K562 (cell line): Measurements from ENCODE around the gene GUCY2C. TPM values are rescaled to one million over a fixed set of nuclear protein-coding genes. Genes with fewer than 3 reads are reported as not detected.

ENCODE experiments used
- ATAC-seq: fragments of 200-7000 bp; cut with Tn5 transposase; 3 replicates; pipeline ENCODE4 v1.9.1; 2020; ENCODE audit warnings: moderate library complexity
- BruUV-seq: library from RNA; stranded (reverse); fragments of 400-500 nt; replicated peaks from 2 replicates; lab custom pipeline; 2021; lab: Mats Ljungman, UMichigan
- CTCF ChIA-PET: fragments of 300-600 bp; formaldehyde crosslinking; extraction: SDS; loops from one replicate; lab custom pipeline; 2021; ENCODE audit warnings: low intra/inter-chr PET ratio; lab: Yijun Ruan, JAX
- POLR2A ChIA-PET: fragments of 300-600, 350-650 bp; sonication (Branson Sonifier 250); formaldehyde crosslinking; extraction: SDS; loops from one replicate; lab custom pipeline; 2021; ENCODE audit warnings: antibody characterized with exemption, inconsistent platforms; lab: Yijun Ruan, JAX
- DNase-seq, 4 experiments: peaks; one replicate each; pipeline versions ENCODE4 v3.0.0 to v3.0.0-alpha.2; 2011 to 2018; ENCODE audit warnings: low spot score in 3 of 4, mixed read lengths in 3 of 4; ENCODE audit errors: extremely low read depth in 1 of 4
- FAIRE-seq: peaks from 2 replicates; lab custom pipeline; 2011; peaks lifted over from hg19 to GRCh38; lab: Jason Lieb, UNC
- H2AFZ ChIP-seq: 2 replicates; pipeline ENCODE4 v1.6.0; 2011; ENCODE audit warnings: low read depth, low read length, control low read depth, inconsistent platforms
- H3K27ac ChIP-seq: fragments of 200-600 bp; 3 replicates; pipeline ENCODE4 v1.8.0; 2011; ENCODE audit warnings: low read depth, mild to moderate bottlenecking, control low read depth, inconsistent platforms, low read length, moderate library complexity, mixed read lengths; ENCODE audit errors: extremely low read depth
- H3K27me3 ChIP-seq, 2 experiments: fragments of 300-600 bp in 1 of 2; 2 replicates in 1 of 2; 3 replicates in 1 of 2; pipeline versions ENCODE4 v1.6.0 to v1.8.0; 2011; ENCODE audit warnings: inconsistent platforms in 2 of 2, low read length in 2 of 2, mild to moderate bottlenecking in 1 of 2, mixed read lengths in 1 of 2, moderate library complexity in 1 of 2; ENCODE audit not compliant: control insufficient read depth in 2 of 2, insufficient read depth in 2 of 2
- H3K36me3 ChIP-seq: fragments of 300-600 bp; 3 replicates; pipeline ENCODE4 v1.8.0; 2011; ENCODE audit warnings: mild to moderate bottlenecking, low read length, inconsistent platforms; ENCODE audit not compliant: control insufficient read depth, insufficient read depth
- H3K4me1 ChIP-seq, 2 experiments: fragments of 200-600 bp in 1 of 2; replicated peaks in 1 of 2; 2 replicates in 1 of 2; 3 replicates in 1 of 2; pipeline versions ENCODE4 v1.5.1 to v1.8.0; 2011; ENCODE audit warnings: inconsistent platforms in 2 of 2, low read length in 2 of 2, mild to moderate bottlenecking in 1 of 2, mixed read lengths in 1 of 2, moderate library complexity in 1 of 2; ENCODE audit not compliant: control insufficient read depth in 2 of 2, insufficient read depth in 2 of 2
- H3K4me2 ChIP-seq: 2 replicates; pipeline ENCODE4 v1.6.1; 2011; ENCODE audit warnings: low read length, control low read depth, inconsistent platforms, mixed read lengths; ENCODE audit not compliant: insufficient read depth
- H3K4me3 ChIP-seq: fragments of 200-600 bp; sonication (generic), shearing (Covaris generic); 2 replicates; pipeline ENCODE4 v1.5.1; 2016; ENCODE audit warnings: control low read depth, inconsistent platforms
- H3K79me2 ChIP-seq: fragments of 200-600 bp; 3 replicates; pipeline ENCODE4 v1.8.0; 2011; ENCODE audit warnings: low read length, inconsistent platforms; ENCODE audit not compliant: control insufficient read depth, insufficient read depth
- H3K9ac ChIP-seq, 2 experiments: 2 replicates each; pipeline versions ENCODE4 v1.6.0 to v1.6.1; 2011; ENCODE audit warnings: low read depth in 2 of 2, low read length in 2 of 2, control low read depth in 1 of 2, inconsistent platforms in 1 of 2, mild to moderate bottlenecking in 1 of 2, mixed read lengths in 1 of 2; ENCODE audit not compliant: insufficient read depth in 1 of 2
- H3K9me1 ChIP-seq: one replicate; pipeline ENCODE4 v1.6.0; 2011; ENCODE audit warnings: inconsistent platforms, mild to moderate bottlenecking, low read length, moderate library complexity; ENCODE audit not compliant: control insufficient read depth, insufficient read depth
- H3K9me3 ChIP-seq: replicated peaks from 2 replicates; pipeline ENCODE4 v1.5.1; 2011; ENCODE audit warnings: low read depth, low read length, inconsistent platforms; ENCODE audit not compliant: control insufficient read depth, insufficient read depth
- H4K20me1 ChIP-seq: replicated peaks from 2 replicates; pipeline ENCODE4 v1.6.1; 2011; ENCODE audit warnings: low read length, inconsistent platforms, mixed read lengths; ENCODE audit not compliant: control insufficient read depth, insufficient read depth
- CREB3L1 ChIP-seq: fragments of 450-650 bp; IDR thresholded peaks from 2 replicates; pipeline ENCODE4 v1.6.1; 2014; ENCODE audit warnings: low read depth, mild to moderate bottlenecking, moderate library complexity, borderline replicate concordance
- POLR3A ChIP-seq: IDR thresholded peaks from 2 replicates; pipeline ENCODE4 v1.6.1; 2011; ENCODE audit warnings: borderline replicate concordance, mild to moderate bottlenecking, moderate library complexity; ENCODE audit not compliant: insufficient read length, insufficient read depth; ENCODE audit errors: extremely low read depth
- SMC3 ChIP-seq: conservative IDR thresholded peaks from 2 replicates; pipeline ENCODE4 v1.6.1; 2011; ENCODE audit warnings: low read depth, low read length, improper control_type of control experiment; ENCODE audit not compliant: insufficient read depth
- ZNF318 ChIP-seq, 2 experiments: fragments of 450-650 bp; IDR thresholded peaks; 2 replicates each; pipeline ENCODE4 v1.6.1; 2016; ENCODE audit warnings: mild to moderate bottlenecking in 2 of 2, borderline replicate concordance in 1 of 2, low read depth in 1 of 2, moderate library complexity in 1 of 2
- WGBS: fragments of 100-300 bp; shearing (Covaris generic); methylation state at CpG from one replicate; pipeline ENCODE4 v1.1.6; 2016; ENCODE audit warnings: low coverage, mixed read lengths; ENCODE audit not compliant: insufficient coverage; ENCODE audit errors: missing lambda C conversion rate; 5-methylcytosine and 5-hydroxymethylcytosine counted together
- in situ Hi-C: fragments of 300-500 bp; cut with MboI; formaldehyde crosslinking; loops from 4 replicates; pipeline ENCODE4 v1.15.0; 2018; ENCODE audit warnings: inconsistent platforms, mixed read lengths
- intact Hi-C: fragments of 100-400 bp; cut with micrococcal nuclease; formaldehyde crosslinking; loops from 2 replicates; pipeline ENCODE4 v1.14.2; 2022
- polyA plus RNA-seq, 8 experiments: library from polyadenylated mRNA; depleted of rRNA in 4 of 8; stranded (reverse) in 5 of 8; unstranded in 3 of 8; fragments of >200 nt; fragmentation: Nextera tagmentation in 2 of 8; fragmentation: Illumina TruSeq in 1 of 8; extraction: Ambion mirVana in 2 of 8; extraction: Trizol in 1 of 8; gene quantifications; 2 replicates each; pipeline versions ENCODE4 v1.2.1 to v1.2.3, GENCODE V29; 2011 to 2014; ENCODE audit warnings: inconsistent platforms in 1 of 8, missing spikeins in 1 of 8
- total RNA-seq, 7 experiments: library from RNA; depleted of rRNA in 6 of 7; stranded (reverse); fragments of >200 nt in 6 of 7; fragmentation: Illumina TruSeq in 2 of 7; extraction: Trizol in 2 of 7; gene quantifications; 2 replicates each; pipeline versions ENCODE4 v1.2.1 to v1.2.3, GENCODE V29; 2011 to 2021; ENCODE audit warnings: low replicate concordance in 1 of 7

GUCY2C gene
- total and polyA plus RNA-seq, 9 of the 15 experiments (the other 6 are each of a cell fraction or from before 2014, with no cell fraction given): 0.01 to 0.05 (median 0.04) TPM; not detected in 6

GRCh38 chr12:14741942-14742341 lies 45.5 kb upstream of the GUCY2C start:
- Histone ChIP-seq H4K20me1 (no peaks in the 10 kb centered on the region), H3K9ac (no peak overlapping the region), H3K9me3 (no peaks in the 10 kb centered on the region), H3K9me1 (no peaks in the 10 kb centered on the region), H3K4me1 (no peaks in the 10 kb centered on the region), H3K36me3 (no peaks in the 10 kb centered on the region), H2AFZ (no peak overlapping the region), H3K27ac (no peak overlapping the region), H3K79me2 (no peaks in the 10 kb centered on the region), H3K4me3 (no peak overlapping the region), H3K27me3 (no peaks in the 10 kb centered on the region), H3K4me2 (no peak overlapping the region)
- POLR2A ChIA-PET: no interaction called here
- intact Hi-C loops (no loop called here), in situ Hi-C loops (no loop called here)
- WGBS: 0% methylated on average over 2 of the region's 2 CpGs
- CTCF ChIA-PET: no interaction called here
- FAIRE-seq: no peak
- no TSS peak for BruUV-seq
- no peak for TF ChIP-seq CREB3L1
- DNase-seq: no peak
- no peak for ATAC-seq

GRCh38 chr12:14741153-14741552 lies 44.8 kb upstream of the GUCY2C start:
- in situ Hi-C loops (no loop called here), intact Hi-C loops (no loop called here)
- Histone ChIP-seq H3K27me3 (no peaks in the 10 kb centered on the region), H2AFZ (no peak overlapping the region), H3K9ac (no peak overlapping the region), H3K9me1 (no peaks in the 10 kb centered on the region), H4K20me1 (no peaks in the 10 kb centered on the region), H3K27ac (no peak overlapping the region), H3K4me3 (no peak overlapping the region), H3K79me2 (no peaks in the 10 kb centered on the region), H3K4me1 (no peaks in the 10 kb centered on the region), H3K36me3 (no peaks in the 10 kb centered on the region), H3K4me2 (no peak overlapping the region), H3K9me3 (no peaks in the 10 kb centered on the region)
- ATAC-seq: no peak
- CTCF ChIA-PET: no interaction called here
- 0% methylated on average over 4 of the region's 4 CpGs for WGBS
- BruUV-seq: no TSS peak
- no peak for FAIRE-seq
- no peak for DNase-seq
- POLR2A ChIA-PET: no interaction called here
- TF ChIP-seq ZNF318 (IDR thresholded peaks at IDR 0.05; ENCODE audit: borderline replicate concordance in 1 of 2, low read depth in 1 of 2) (no peak), POLR3A (no peak), SMC3 (no peak)
